Stimulated activated CD8-positive, alpha-beta memory T cell treated with anti-CD3 and anti-CD28 coated beads, Interleukin-12 subunit alpha, Interleukin-12 subunit beta, amount 100 ng/mL, for 4 hours (primary cell): ENCODE measurements around the gene DNAH8.

Source experiments
- DNase-seq: peaks from one replicate; pipeline ENCODE4 v3.0.0-alpha.2; 2020; ENCODE audit warnings: low read depth

DNAH8 gene

DNA sequence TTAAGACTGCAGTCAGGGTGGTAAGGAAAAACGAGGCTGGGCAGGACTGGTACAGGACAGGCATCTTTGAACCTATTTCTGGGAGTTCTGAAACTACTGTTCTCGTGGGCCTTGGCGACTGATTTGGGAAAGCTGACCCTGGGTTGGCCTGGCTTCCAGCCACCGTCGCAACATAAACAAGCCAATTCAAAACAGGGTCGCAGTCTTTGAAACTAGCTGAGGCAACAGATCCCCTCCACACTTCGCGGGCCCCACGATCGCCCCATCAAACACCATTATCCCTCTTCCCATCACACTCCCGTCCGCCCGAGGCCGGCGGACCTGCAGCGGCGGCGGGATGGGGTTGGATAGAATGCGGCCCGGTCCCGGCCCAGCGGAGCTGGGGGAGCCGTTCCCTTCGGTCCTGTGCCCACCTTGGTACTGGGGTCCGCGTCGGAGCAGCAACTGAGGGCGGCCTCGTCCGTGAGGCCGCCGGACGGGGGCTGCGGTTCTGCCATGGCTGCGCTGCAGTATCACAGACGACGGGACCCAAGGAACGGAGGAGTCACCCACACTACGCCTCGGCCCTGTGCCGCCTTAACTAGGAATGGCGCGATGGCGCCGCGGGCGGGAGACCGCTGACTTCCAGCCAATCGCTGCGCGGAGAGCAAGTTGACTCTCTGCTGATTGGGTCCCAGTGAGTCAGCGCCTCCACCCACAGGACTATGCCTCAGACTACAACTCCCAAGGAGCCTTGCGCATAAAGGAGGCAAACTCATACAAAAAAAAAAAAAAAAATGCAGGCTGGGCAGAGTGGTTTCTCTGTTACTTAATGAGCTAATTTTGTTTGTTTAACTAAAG, 12.3 kb upstream of the DNAH8 start, which contains the start of gene GLO1:
Gene GLO1, minus strand, starts transcription at position 588 of the 840 bp plus-strand sequence. Its CDS starts 91 bp downstream, at position 497.
- peak; percentile 92 for DNase-seq

GRCh38 chr6:38703949-38704590, 11.0 kb upstream of the DNAH8 start:
- no peak for DNase-seq

- no peak for DNase-seq
These were observed 9.2 kb upstream of the DNAH8 start for GRCh38 chr6:38705924-38706323.

DNA sequence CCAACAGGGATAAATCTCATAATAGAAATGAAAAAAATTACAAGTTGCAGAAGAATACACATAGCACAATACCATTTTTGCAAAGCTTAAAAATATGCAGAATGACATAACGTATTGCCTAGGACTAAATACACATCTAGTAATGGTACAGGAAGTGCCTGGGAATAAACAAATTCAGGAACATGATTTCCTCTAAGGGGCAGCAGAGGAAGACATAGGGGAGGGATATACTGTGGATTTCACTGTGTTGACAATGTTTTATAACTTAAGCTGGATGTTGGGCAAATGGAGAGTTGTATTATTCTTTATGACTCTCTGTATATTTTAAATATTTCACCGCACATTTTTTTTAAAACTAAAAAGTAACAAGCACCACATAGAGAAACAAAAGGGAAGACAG, 6.6 kb upstream of the DNAH8 start:
- DNase-seq: no peak

GRCh38 chr6:38713812-38714211, 1.3 kb upstream of the DNAH8 start:
- DNase-seq: peak; percentile 4

DNA sequence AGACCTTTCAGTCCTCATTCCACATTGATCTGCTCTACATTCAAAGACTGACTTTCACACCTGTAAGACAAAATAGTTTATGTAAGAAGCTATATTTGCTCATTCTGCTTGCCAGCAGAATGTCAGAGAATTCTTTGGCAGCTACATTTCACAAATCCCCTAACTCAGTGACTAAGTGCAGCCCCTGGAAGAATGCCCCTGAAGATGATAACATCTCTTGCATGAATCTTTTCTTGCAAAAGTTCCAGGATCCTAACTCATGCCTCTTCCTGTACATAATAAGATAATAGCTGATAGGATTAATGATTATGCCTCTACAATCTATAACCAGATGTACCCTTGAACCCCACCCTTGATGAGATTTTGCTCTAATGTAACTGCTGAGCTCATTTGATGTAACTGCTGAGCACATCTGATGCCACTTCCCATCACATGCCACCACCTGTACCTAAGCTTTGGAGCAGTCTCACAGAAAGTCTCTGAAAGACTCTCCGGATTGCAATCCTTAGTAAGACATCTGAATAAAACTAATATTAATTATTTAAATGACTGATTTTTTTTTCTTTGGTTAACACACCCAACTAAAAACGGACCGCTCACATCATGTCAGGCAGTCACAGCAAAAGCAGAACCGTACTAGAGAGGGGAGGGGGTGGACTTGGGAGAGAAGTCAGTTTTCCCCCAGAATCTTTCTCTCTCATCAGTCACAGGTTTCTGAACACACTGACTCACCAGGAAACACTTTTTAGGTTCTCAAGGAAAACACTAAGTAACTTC, 684 bp upstream of the DNAH8 start:
- DNase-seq: no peak

- no peak for DNase-seq
These were observed 1.7 kb downstream of the DNAH8 start for GRCh38 chr6:38716825-38717224.

- no peak for DNase-seq
These were observed 4.2 kb downstream of the DNAH8 start for GRCh38 chr6:38719358-38719757.

GRCh38 chr6:38720295-38720694, 5.2 kb downstream of the DNAH8 start:
- no peak for DNase-seq

GRCh38 chr6:38722038-38722437, 6.9 kb downstream of the DNAH8 start:
- no peak for DNase-seq

- no peak for DNase-seq
These were observed 7.7 kb downstream of the DNAH8 start for GRCh38 chr6:38722727-38723334.

DNA sequence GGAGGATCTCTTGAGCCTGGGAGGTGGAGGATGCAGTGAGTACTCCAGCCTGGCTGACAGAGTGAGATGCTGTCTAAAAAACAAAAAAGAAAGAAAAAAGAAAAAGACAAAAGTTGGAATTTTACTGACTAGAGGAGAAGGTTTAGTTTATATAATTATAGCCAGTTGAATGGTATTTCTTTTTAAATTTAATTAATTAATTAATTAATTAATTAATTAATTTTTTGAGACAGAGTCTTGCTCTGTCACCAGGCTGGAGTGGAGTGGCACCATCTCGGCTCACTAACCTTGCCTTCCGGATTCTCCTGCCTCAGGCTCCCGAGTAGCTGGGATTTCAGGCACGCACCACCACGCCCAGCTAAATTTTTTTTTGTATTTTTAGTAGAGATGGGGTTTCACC, 8.7 kb downstream of the DNAH8 start:
- DNase-seq: no peak

DNA sequence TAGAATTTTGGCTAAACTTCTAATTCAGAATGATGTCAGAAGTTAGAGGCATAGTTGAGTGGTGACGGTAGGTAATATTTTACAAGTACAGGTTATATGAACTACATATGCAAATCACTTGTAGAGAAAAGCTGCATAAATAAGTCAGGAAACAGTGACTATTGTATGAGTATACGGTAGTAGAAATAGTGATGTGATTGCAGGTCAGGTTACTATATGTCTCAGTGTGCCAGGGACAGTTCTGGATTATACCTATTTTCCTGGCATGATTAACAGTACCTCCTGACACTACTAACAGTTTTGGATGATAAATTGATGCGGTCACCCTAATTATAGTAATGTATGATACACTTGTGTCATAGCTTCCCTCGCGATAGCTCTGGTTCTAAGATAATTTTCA, 9.2 kb downstream of the DNAH8 start:
- no peak for DNase-seq

DNA sequence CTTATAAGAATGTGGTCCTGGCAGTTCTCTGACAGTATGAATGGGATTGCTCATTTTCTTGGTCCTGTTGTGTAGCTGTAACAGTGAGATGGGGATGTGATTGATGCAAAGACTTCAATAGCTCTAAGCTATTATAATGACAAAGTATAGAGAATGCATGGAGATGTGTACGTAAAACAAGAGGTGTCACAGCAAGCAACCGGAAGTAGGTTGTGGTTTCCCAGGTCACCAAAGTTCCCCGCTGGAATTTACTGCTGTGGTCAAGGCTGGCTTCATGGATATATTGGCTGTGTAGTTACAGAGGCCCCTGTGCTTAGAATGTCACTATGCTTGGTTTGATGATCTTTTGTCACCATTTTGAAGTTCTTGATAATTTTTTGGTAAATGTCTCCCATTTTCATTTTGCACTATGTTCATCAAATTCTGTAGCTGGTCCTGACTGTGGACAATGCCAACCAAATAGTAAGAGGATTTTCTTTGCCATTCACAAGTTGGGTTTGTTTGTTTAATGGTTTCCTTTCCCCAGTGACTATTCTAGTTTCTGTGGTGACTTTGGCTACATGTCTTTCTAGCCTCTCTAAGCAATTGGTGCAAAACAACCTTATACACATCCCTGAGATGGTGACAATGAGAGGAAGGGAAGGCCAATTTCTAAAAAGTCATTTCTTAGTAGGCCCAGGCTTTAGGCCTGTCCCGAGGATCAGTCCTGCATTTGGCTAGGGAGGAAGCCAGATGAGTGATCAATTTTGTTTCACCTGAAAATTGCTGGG, 10.5 kb downstream of the DNAH8 start:
- no peak for DNase-seq

GRCh38 chr6:38728203-38728602, 13.1 kb downstream of the DNAH8 start:
- no peak for DNase-seq

- DNase-seq: no peak
These were observed 15.2 kb downstream of the DNAH8 start for GRCh38 chr6:38730140-38730862.

- no peak for DNase-seq
These were observed 21.8 kb downstream of the DNAH8 start for GRCh38 chr6:38736951-38737350.

DNA sequence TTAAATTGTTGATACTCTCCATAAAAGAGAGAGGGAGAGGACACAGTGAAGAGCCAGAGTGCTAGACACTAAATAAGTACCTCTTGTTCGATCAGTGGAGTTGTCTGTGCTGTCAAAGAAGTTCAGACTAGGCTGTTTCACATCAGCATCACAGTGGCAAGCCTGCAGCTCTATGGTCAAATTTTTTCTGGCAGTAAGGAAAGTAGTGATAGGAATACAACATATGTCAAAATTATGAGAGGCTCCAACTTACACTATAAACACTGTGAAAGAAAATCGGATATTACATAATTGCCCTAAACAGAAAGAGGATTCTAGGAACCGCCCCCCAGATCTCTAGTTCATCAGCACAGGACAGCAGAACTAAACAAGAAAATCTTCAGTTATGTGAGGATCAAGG, 23.1 kb downstream of the DNAH8 start:
- DNase-seq: no peak

DNA sequence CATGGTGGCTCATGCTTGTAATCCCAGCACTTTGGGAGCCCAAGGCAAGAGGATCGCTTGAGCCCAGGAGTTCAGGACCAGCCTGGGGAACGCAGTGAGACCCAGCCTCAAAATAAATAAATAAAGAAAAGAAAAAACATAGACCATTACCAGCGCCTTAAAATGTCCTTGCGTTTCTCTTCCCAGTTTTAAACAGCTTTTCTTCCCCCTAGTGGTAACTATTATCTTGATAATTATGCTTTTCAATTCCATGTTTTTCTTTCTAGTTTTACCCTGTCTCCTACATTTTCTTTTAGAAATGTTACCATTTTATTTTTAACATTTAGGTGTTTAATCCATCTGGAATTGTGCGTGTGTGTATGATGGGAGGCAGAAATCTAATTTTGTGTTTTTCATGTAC, 24.4 kb downstream of the DNAH8 start:
- DNase-seq: no peak

- no peak for DNase-seq
These were observed 34.4 kb downstream of the DNAH8 start for GRCh38 chr6:38749473-38749872.
